GM23338 (cell line): ENCODE data around the gene ADCY5. TPM values are rescaled to one million over a fixed set of nuclear protein-coding genes. Genes with fewer than 3 reads are reported as not detected.

Experiments
- ATAC-seq: fragments of 200-7000 bp; cut with Tn5 transposase; 3 replicates; pipeline ENCODE4 v1.9.1; 2020
- DNase-seq: peaks from one replicate; pipeline ENCODE4 v3.0.0-alpha.2; 2015; ENCODE audit warnings: low spot score
- H2AFZ ChIP-seq: fragments of 200-600 bp; sonication (generic); 2 replicates; pipeline ENCODE4 v1.8.0; 2016; ENCODE audit warnings: antibody characterized with exemption, mild to moderate bottlenecking, moderate library complexity
- H3F3A ChIP-seq: fragments of 200-600 bp; sonication (generic); replicated peaks from 2 replicates; pipeline ENCODE4 v1.8.0; 2017; ENCODE audit warnings: antibody characterized with exemption, mixed run types, low read depth
- H3K27ac ChIP-seq: fragments of 200-600 bp; sonication (generic); 2 replicates; pipeline ENCODE4 v1.6.1; 2016; ENCODE audit warnings: low read depth
- H3K27me3 ChIP-seq: fragments of 200-600 bp; sonication (generic); 2 replicates; pipeline ENCODE4 v1.8.0; 2016; ENCODE audit warnings: mild to moderate bottlenecking, mixed run types, moderate library complexity; ENCODE audit not compliant: insufficient read depth
- H3K36me3 ChIP-seq: fragments of 200-600 bp; sonication (generic); 2 replicates; pipeline ENCODE4 v1.8.0; 2016; ENCODE audit warnings: mild to moderate bottlenecking; ENCODE audit not compliant: insufficient read depth
- H3K4me1 ChIP-seq: fragments of 200-600 bp; sonication (generic); 2 replicates; pipeline ENCODE4 v1.8.0; 2016; ENCODE audit warnings: mild to moderate bottlenecking, moderate library complexity; ENCODE audit not compliant: insufficient read depth
- H3K4me2 ChIP-seq: fragments of 200-600 bp; sonication (generic); 2 replicates; pipeline ENCODE4 v1.7.1; 2017; ENCODE audit warnings: mixed run types
- H3K4me3 ChIP-seq: fragments of 200-600 bp; sonication (generic); 2 replicates; pipeline ENCODE4 v1.6.1; 2016; ENCODE audit warnings: mixed run types
- H3K79me2 ChIP-seq: fragments of 200-600 bp; sonication (generic); replicated peaks from 2 replicates; pipeline ENCODE4 v1.8.0; 2017; ENCODE audit warnings: mild to moderate bottlenecking; ENCODE audit not compliant: insufficient read depth
- H3K9me2 ChIP-seq: fragments of 200-600 bp; sonication (generic); 2 replicates; pipeline ENCODE4 v1.8.0; 2017; ENCODE audit not compliant: insufficient read depth
- H4K20me1 ChIP-seq: fragments of 200-600 bp; sonication (generic); replicated peaks from 2 replicates; pipeline ENCODE4 v1.8.0; 2017; ENCODE audit warnings: mild to moderate bottlenecking; ENCODE audit not compliant: insufficient read depth
- H3K27ac Mint-ChIP-seq: 2 replicates; pipeline ENCODE4 v1.8.0; 2020; ENCODE audit warnings: inconsistent platforms, mild to moderate bottlenecking, moderate library complexity, mixed read lengths
- H3K27me3 Mint-ChIP-seq: 3 replicates; pipeline ENCODE4 v1.8.0; 2022; ENCODE audit warnings: low read depth, mild to moderate bottlenecking, moderate library complexity, mixed read lengths, inconsistent platforms; ENCODE audit not compliant: insufficient read depth, poor library complexity
- H3K36me3 Mint-ChIP-seq: 3 replicates; pipeline ENCODE4 v1.8.0; 2021; ENCODE audit warnings: low read depth, mild to moderate bottlenecking, inconsistent platforms, moderate library complexity, mixed read lengths
- H3K4me1 Mint-ChIP-seq: 3 replicates; pipeline ENCODE4 v1.8.0; 2020; ENCODE audit warnings: mild to moderate bottlenecking, inconsistent platforms, mixed read lengths
- H3K4me3 Mint-ChIP-seq: 3 replicates; pipeline ENCODE4 v1.8.0; 2021; ENCODE audit warnings: moderate library complexity, mild to moderate bottlenecking, inconsistent platforms, mixed read lengths
- H3K9me3 Mint-ChIP-seq: 3 replicates; pipeline ENCODE4 v1.8.0; 2020; ENCODE audit warnings: moderate library complexity, mild to moderate bottlenecking, inconsistent platforms, mixed read lengths
- CTCF ChIP-seq, 2 experiments: fragments of 200-600 bp in 1 of 2; sonication (generic) in 1 of 2; conservative IDR thresholded peaks; 2 replicates each; pipeline versions ENCODE4 v1.5.1 to v1.6.1; 2016 to 2017; ENCODE audit warnings: antibody characterized with exemption in 2 of 2, low read depth in 2 of 2, mild to moderate bottlenecking in 2 of 2, moderate library complexity in 1 of 2
- ETS1 ChIP-seq: IDR thresholded peaks from 2 replicates; pipeline ENCODE4 v1.6.1; 2016; ENCODE audit warnings: antibody characterized with exemption
- JUNB ChIP-seq: IDR thresholded peaks from one replicate; pipeline ENCODE4 v1.6.1; 2016; ENCODE audit warnings: antibody characterized with exemption; ENCODE audit not compliant: unreplicated experiment
- NANOG ChIP-seq: IDR thresholded peaks from 2 replicates; pipeline ENCODE4 v1.6.1; 2016; ENCODE audit warnings: antibody characterized with exemption, borderline replicate concordance
- POLR2AphosphoS5 ChIP-seq: IDR thresholded peaks from 2 replicates; pipeline ENCODE4 v1.6.1; 2016; ENCODE audit warnings: antibody characterized with exemption, low read depth
- REST ChIP-seq: IDR thresholded peaks from one replicate; pipeline ENCODE4 v1.6.1; 2018; ENCODE audit warnings: antibody characterized with exemption; ENCODE audit not compliant: unreplicated experiment
- ZNF114 ChIP-seq: fragments of 250-450 bp; sonication (Bioruptor Pico); IDR thresholded peaks from 2 replicates; pipeline ENCODE4 v1.5.0; 2020; ENCODE audit warnings: mild to moderate bottlenecking, moderate library complexity
- ZNF331 ChIP-seq: fragments of 250-450 bp; sonication (Bioruptor Pico); IDR thresholded peaks from 2 replicates; pipeline ENCODE4 v1.5.0; 2020; ENCODE audit warnings: low read depth, mild to moderate bottlenecking, moderate library complexity
- ZNF462 ChIP-seq: fragments of 250-450 bp; sonication (Bioruptor Pico); IDR thresholded peaks from 2 replicates; pipeline ENCODE4 v1.5.0; 2020; ENCODE audit warnings: mild to moderate bottlenecking, moderate library complexity
- polyA plus RNA-seq: library from polyadenylated mRNA; unstranded; fragments of >200 nt; fragmentation: Nextera tagmentation; extraction: Ambion mirVana; gene quantifications from 2 replicates; pipeline ENCODE4 v1.2.1, GENCODE V29; 2016
- total RNA-seq: library from RNA; depleted of rRNA; stranded (reverse); fragments of >200 nt; shearing (Covaris generic); gene quantifications from 2 replicates; pipeline ENCODE4 v1.2.3, GENCODE V29; 2014

The ADCY5 gene
- total and polyA plus RNA-seq, 2 experiments from 2014 or later = 3.5 to 10.2 TPM

DNA sequence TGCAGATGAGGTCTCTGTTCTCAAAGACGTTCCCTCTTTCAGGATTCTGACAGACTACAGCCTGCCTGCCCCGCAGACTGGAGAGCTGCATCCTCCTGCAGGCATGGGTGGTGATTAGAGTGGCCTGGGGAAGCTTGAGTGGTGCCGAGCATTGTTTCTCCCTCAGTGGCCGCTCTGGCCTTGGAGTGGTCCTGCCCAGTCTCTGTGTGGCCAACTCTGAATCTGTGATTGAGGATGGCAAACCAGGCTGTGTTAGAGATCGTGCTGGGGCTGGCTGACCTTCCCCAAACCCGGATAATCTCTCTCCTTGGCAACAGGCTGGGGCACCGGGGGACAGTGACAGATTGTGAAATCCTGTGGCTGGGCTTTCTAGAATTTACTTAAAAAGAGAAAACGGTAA, 11.0 kb upstream of the ADCY5 start:
- H3K36me3 ChIP-seq = no peaks in the 10 kb centered on the region
- H3K4me1 Mint-ChIP-seq = peaks cover 31% of the 10 kb centered on the region

More for the DNA sequence above, 11.0 kb upstream of the ADCY5 start:
- Mint-ChIP-seq H3K27me3 (peaks cover 8% of the 10 kb centered on the region), H3K36me3 (no peaks in the 10 kb centered on the region), H3K9me3 (no peaks in the 10 kb centered on the region), H3K27ac (no peak overlapping the region), H3K4me3 (no peak overlapping the region)
- DNase-seq (no peak), ATAC-seq (peak; percentile 80)
- H3F3A ChIP-seq = no peaks in the 10 kb centered on the region
- H3K27me3 ChIP-seq = no peaks in the 10 kb centered on the region
- no peak overlapping the region for H3K27ac ChIP-seq
- no peaks in the 10 kb centered on the region for H3K79me2 ChIP-seq
- H3K4me3 ChIP-seq = no peak overlapping the region
- H4K20me1 ChIP-seq = no peaks in the 10 kb centered on the region
- peak overlapping the region; percentile 94 for H2AFZ ChIP-seq
- no peak overlapping the region for H3K4me2 ChIP-seq
- TF ChIP-seq POLR2AphosphoS5 = no peak
- TF ChIP-seq ZNF462 (CRISPR knock-in tag) = no peak
- no peak for TF ChIP-seq JUNB
- TF ChIP-seq CTCF (conservative IDR thresholded peaks at IDR 0.05; ENCODE audit: low read depth in 2 of 2) = no peak
- TF ChIP-seq ZNF114 (CRISPR knock-in tag) = no peak
- no peak for TF ChIP-seq ZNF331 (CRISPR knock-in tag)
- TF ChIP-seq NANOG = no peak
- no peak for TF ChIP-seq ETS1
- TF ChIP-seq REST = no peak
- peaks cover 25% of the 10 kb centered on the region for H3K4me1 ChIP-seq
- H3K9me2 ChIP-seq = peaks cover 7% of the 10 kb centered on the region; the same call in 1 of the 2 replicates
